Activated T-helper 17 cell treated with anti-CD3 and anti-CD28 coated beads, Interleukin-2, amount 50 U/mL, for 72 hours (primary cell): Measurements from ENCODE around the gene TBC1D9B. TPM values are rescaled to one million over a fixed set of nuclear protein-coding genes. Genes with fewer than 3 reads are reported as not detected.

Source experiments
- ATAC-seq: fragments of 150-1000 bp; cut with Tn5 transposase; replicated peaks from 2 replicates; pipeline ENCODE4 v1.10.0; 2021; ENCODE audit warnings: mild to moderate bottlenecking, moderate library complexity
- H3K27ac Mint-ChIP-seq: one replicate; pipeline ENCODE4 v1.8.0; 2022; ENCODE audit warnings: mixed read lengths
- H3K27me3 Mint-ChIP-seq: one replicate; pipeline ENCODE4 v1.8.0; 2022; ENCODE audit warnings: mixed read lengths
- H3K36me3 Mint-ChIP-seq: one replicate; pipeline ENCODE4 v1.8.0; 2022; ENCODE audit warnings: low read depth, mild to moderate bottlenecking, mixed read lengths
- H3K4me1 Mint-ChIP-seq: one replicate; pipeline ENCODE4 v1.8.0; 2022; ENCODE audit warnings: mixed read lengths
- H3K4me3 Mint-ChIP-seq: one replicate; pipeline ENCODE4 v1.8.0; 2022; ENCODE audit warnings: mild to moderate bottlenecking, mixed read lengths
- H3K9me3 Mint-ChIP-seq: one replicate; pipeline ENCODE4 v1.8.0; 2022; ENCODE audit warnings: mixed read lengths
- total RNA-seq, 2 donors: library from RNA; stranded (reverse); gene quantifications; one replicate each; pipeline ENCODE4 v1.2.3, GENCODE V29; 2022

Gene TBC1D9B
- total RNA-seq, 2 donors from 2014 or later = 96.5 to 116 TPM

- Mint-ChIP-seq H3K9me3 (peaks cover 6% of the 10 kb centered on the region), H3K27me3 (no peaks in the 10 kb centered on the region), H3K27ac (no peak overlapping the region), H3K36me3 (peaks cover 62% of the 10 kb centered on the region), H3K4me1 (peaks cover 4% of the 10 kb centered on the region), H3K4me3 (no peak overlapping the region)
- no peak for ATAC-seq
These were observed 25.4 kb downstream of the TBC1D9B start for GRCh38 chr5:179882338-179882737.

- Mint-ChIP-seq H3K9me3 (peaks cover 6% of the 10 kb centered on the region), H3K4me1 (peaks cover 4% of the 10 kb centered on the region), H3K4me3 (no peak overlapping the region), H3K27me3 (no peaks in the 10 kb centered on the region), H3K27ac (no peak overlapping the region), H3K36me3 (peaks cover 60% of the 10 kb centered on the region)
- ATAC-seq = no peak
These were observed 26.7 kb downstream of the TBC1D9B start for GRCh38 chr5:179880848-179881590.

- peaks cover 4% of the 10 kb centered on the region for H3K4me1 Mint-ChIP-seq
- peaks cover 6% of the 10 kb centered on the region for H3K9me3 Mint-ChIP-seq
- ATAC-seq = no peak
- H3K27ac Mint-ChIP-seq = no peak overlapping the region
- no peak overlapping the region for H3K4me3 Mint-ChIP-seq
- H3K36me3 Mint-ChIP-seq = peaks cover 60% of the 10 kb centered on the region
- no peaks in the 10 kb centered on the region for H3K27me3 Mint-ChIP-seq
These were observed 27.5 kb downstream of the TBC1D9B start for GRCh38 chr5:179880066-179880650.

GRCh38 chr5:179879690-179880010 lies 28.0 kb downstream of the TBC1D9B start:
- ATAC-seq = no peak
- H3K36me3 Mint-ChIP-seq = peaks cover 60% of the 10 kb centered on the region

GRCh38 chr5:179879003-179879689 lies 28.6 kb downstream of the TBC1D9B start:
- H3K4me3 Mint-ChIP-seq = no peak overlapping the region
- no peak overlapping the region for H3K27ac Mint-ChIP-seq
- ATAC-seq = no peak
- peaks cover 4% of the 10 kb centered on the region for H3K4me1 Mint-ChIP-seq
- H3K36me3 Mint-ChIP-seq = peaks cover 57% of the 10 kb centered on the region
- no peaks in the 10 kb centered on the region for H3K27me3 Mint-ChIP-seq
- peaks cover 6% of the 10 kb centered on the region for H3K9me3 Mint-ChIP-seq

More at GRCh38 chr5:179879690-179880010, 28.0 kb downstream of the TBC1D9B start:
- peaks cover 4% of the 10 kb centered on the region for H3K4me1 Mint-ChIP-seq
- no peak overlapping the region for H3K4me3 Mint-ChIP-seq
- H3K27me3 Mint-ChIP-seq = no peaks in the 10 kb centered on the region
- H3K9me3 Mint-ChIP-seq = peaks cover 6% of the 10 kb centered on the region
- H3K27ac Mint-ChIP-seq = no peak overlapping the region

GRCh38 chr5:179878222-179879002 lies 29.3 kb downstream of the TBC1D9B start:
- H3K36me3 Mint-ChIP-seq = peaks cover 55% of the 10 kb centered on the region
- no peaks in the 10 kb centered on the region for H3K27me3 Mint-ChIP-seq
- no peak overlapping the region for H3K27ac Mint-ChIP-seq
- H3K4me1 Mint-ChIP-seq = peaks cover 4% of the 10 kb centered on the region
- ATAC-seq = no peak
- no peak overlapping the region for H3K4me3 Mint-ChIP-seq
- peaks cover 2% of the 10 kb centered on the region for H3K9me3 Mint-ChIP-seq

GRCh38 chr5:179876610-179876952 lies 31.1 kb downstream of the TBC1D9B start:
- no peak for ATAC-seq
- no peak overlapping the region for H3K4me3 Mint-ChIP-seq
- H3K27ac Mint-ChIP-seq = no peak overlapping the region

GRCh38 chr5:179875741-179876609 lies 31.7 kb downstream of the TBC1D9B start:
- H3K4me3 Mint-ChIP-seq = no peak overlapping the region
- H3K36me3 Mint-ChIP-seq = peaks cover 44% of the 10 kb centered on the region
- ATAC-seq = no peak
- no peak overlapping the region for H3K27ac Mint-ChIP-seq
- peaks cover 4% of the 10 kb centered on the region for H3K4me1 Mint-ChIP-seq
- no peaks in the 10 kb centered on the region for H3K27me3 Mint-ChIP-seq
- no peaks in the 10 kb centered on the region for H3K9me3 Mint-ChIP-seq

More at GRCh38 chr5:179876610-179876952, 31.1 kb downstream of the TBC1D9B start:
- Mint-ChIP-seq H3K27me3 (no peaks in the 10 kb centered on the region), H3K9me3 (no peaks in the 10 kb centered on the region), H3K36me3 (peaks cover 48% of the 10 kb centered on the region), H3K4me1 (peaks cover 4% of the 10 kb centered on the region)

GRCh38 chr5:179874536-179875292 lies 33.0 kb downstream of the TBC1D9B start:
- H3K4me3 Mint-ChIP-seq = no peak overlapping the region

GRCh38 chr5:179874136-179874535 lies 33.6 kb downstream of the TBC1D9B start:
- peak overlapping the region; percentile 41 for H3K27ac Mint-ChIP-seq
- H3K4me1 Mint-ChIP-seq = peaks cover 4% of the 10 kb centered on the region
- H3K36me3 Mint-ChIP-seq = peaks cover 49% of the 10 kb centered on the region
- no peaks in the 10 kb centered on the region for H3K27me3 Mint-ChIP-seq
- no peaks in the 10 kb centered on the region for H3K9me3 Mint-ChIP-seq
- no peak overlapping the region for H3K4me3 Mint-ChIP-seq
- ATAC-seq = no peak

More at GRCh38 chr5:179874536-179875292, 33.0 kb downstream of the TBC1D9B start:
- H3K4me1 Mint-ChIP-seq = peaks cover 4% of the 10 kb centered on the region
- no peaks in the 10 kb centered on the region for H3K27me3 Mint-ChIP-seq
- H3K9me3 Mint-ChIP-seq = no peaks in the 10 kb centered on the region
- peaks cover 49% of the 10 kb centered on the region for H3K36me3 Mint-ChIP-seq
- no peak overlapping the region for H3K27ac Mint-ChIP-seq
- no peak for ATAC-seq

GRCh38 chr5:179873588-179874110 lies 34.0 kb downstream of the TBC1D9B start:
- peaks cover 50% of the 10 kb centered on the region for H3K36me3 Mint-ChIP-seq

GRCh38 chr5:179872828-179873575 lies 34.7 kb downstream of the TBC1D9B start:
- Mint-ChIP-seq H3K27ac (no peak overlapping the region), H3K4me3 (no peak overlapping the region), H3K4me1 (peaks cover 4% of the 10 kb centered on the region), H3K9me3 (no peaks in the 10 kb centered on the region), H3K27me3 (no peaks in the 10 kb centered on the region), H3K36me3 (peaks cover 53% of the 10 kb centered on the region)
- no peak for ATAC-seq

More at GRCh38 chr5:179873588-179874110, 34.0 kb downstream of the TBC1D9B start:
- peaks cover 4% of the 10 kb centered on the region for H3K4me1 Mint-ChIP-seq
- no peaks in the 10 kb centered on the region for H3K9me3 Mint-ChIP-seq
- no peak for ATAC-seq
- no peak overlapping the region for H3K4me3 Mint-ChIP-seq
- H3K27ac Mint-ChIP-seq = peak overlapping the region; percentile 41
- H3K27me3 Mint-ChIP-seq = no peaks in the 10 kb centered on the region
